ENCODE data around the gene MYL12A. TPM values are rescaled to one million over a fixed set of nuclear protein-coding genes. Genes with fewer than 3 reads are reported as not detected.

Gene MYL12A
- total and polyA plus RNA-seq, 2 of the 13 experiments (the other 11 are each of a cell fraction or from before 2014, with no cell fraction given), result 261 to 277 TPM

DNA sequence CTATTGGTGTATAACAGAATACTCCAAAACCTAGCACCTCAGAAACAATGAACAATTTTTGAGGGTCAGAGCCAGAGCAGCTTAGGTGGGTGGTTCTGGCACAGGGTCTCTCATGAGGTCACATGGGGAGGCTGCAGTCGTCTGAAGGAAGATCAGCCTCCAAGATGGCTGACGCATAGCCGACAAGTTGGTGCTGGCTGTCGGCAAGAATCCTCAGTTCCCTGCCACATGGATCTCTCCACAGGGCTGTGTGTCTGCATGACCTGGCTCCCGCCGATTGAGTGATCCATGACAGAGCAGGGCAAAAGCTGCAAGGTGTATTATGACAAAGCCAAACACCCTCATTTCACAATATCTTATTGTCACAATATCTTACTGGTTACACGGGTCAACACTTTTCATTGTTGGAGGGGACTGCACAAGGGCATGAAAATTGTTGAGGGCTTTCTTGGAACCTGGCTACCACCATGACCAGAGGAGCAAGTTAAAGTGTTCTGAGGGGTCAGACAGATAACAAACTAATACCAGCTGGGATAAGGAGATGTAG, 18.5 kb downstream of the MYL12A start (continued):
- TF ChIP-seq POGZ (CRISPR knock-in tag; IDR thresholded peaks at IDR 0.05) (peak; percentile 39; the same call in 1 of the 2 replicates), ZNF777 (CRISPR knock-in tag; IDR thresholded peaks at IDR 0.05) (no peak), UBTF (CRISPR knock-in tag; IDR thresholded peaks at IDR 0.05) (no peak), ZNF253 (CRISPR knock-in tag; IDR thresholded peaks at IDR 0.05; ENCODE audit: borderline replicate concordance) (no peak), IKZF1 (IDR thresholded peaks at IDR 0.05) (no peak), SALL1 (CRISPR knock-in tag; IDR thresholded peaks at IDR 0.05) (peak; percentile 25; the same call in 1 of the 2 replicates), PRDM10 (CRISPR knock-in tag; IDR thresholded peaks at IDR 0.05; ENCODE audit: low read depth) (no peak), ZNF574 (CRISPR knock-in tag; IDR thresholded peaks at IDR 0.05) (no peak), ZNF430 (CRISPR knock-in tag; IDR thresholded peaks at IDR 0.05) (0 out of 2 replicates have a peak, but pooled peaks have one; percentile 13), NPAS2 (CRISPR knock-in tag; IDR thresholded peaks at IDR 0.05; ENCODE audit: borderline replicate concordance) (no peak), HOXA5 (CRISPR knock-in tag; IDR thresholded peaks at IDR 0.05) (no peak), MAFK (conservative IDR thresholded peaks at IDR 0.05 in 1 of 2, IDR thresholded peaks at IDR 0.05 in 1 of 2; ENCODE audit: low read length in 2 of 2) (no peak)
- TF ChIP-seq, protein P1, sequence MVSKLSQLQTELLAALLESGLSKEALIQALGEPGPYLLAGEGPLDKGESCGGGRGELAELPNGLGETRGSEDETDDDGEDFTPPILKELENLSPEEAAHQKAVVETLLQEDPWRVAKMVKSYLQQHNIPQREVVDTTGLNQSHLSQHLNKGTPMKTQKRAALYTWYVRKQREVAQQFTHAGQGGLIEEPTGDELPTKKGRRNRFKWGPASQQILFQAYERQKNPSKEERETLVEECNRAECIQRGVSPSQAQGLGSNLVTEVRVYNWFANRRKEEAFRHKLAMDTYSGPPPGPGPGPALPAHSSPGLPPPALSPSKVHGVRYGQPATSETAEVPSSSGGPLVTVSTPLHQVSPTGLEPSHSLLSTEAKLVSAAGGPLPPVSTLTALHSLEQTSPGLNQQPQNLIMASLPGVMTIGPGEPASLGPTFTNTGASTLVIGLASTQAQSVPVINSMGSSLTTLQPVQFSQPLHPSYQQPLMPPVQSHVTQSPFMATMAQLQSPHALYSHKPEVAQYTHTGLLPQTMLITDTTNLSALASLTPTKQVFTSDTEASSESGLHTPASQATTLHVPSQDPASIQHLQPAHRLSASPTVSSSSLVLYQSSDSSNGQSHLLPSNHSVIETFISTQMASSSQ (IDR thresholded peaks at IDR 0.05; ENCODE audit: low read depth), result no peak
- TF ChIP-seq, protein P1 (CRISPR knock-in tag; IDR thresholded peaks at IDR 0.05; ENCODE audit: borderline replicate concordance), result no peak
- TF ChIP-seq, protein P2, sequence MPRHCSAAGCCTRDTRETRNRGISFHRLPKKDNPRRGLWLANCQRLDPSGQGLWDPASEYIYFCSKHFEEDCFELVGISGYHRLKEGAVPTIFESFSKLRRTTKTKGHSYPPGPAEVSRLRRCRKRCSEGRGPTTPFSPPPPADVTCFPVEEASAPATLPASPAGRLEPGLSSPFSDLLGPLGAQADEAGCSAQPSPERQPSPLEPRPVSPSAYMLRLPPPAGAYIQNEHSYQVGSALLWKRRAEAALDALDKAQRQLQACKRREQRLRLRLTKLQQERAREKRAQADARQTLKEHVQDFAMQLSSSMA (CRISPR knock-in tag; IDR thresholded peaks at IDR 0.05), result no peak
